Caco-2 (cell line): Measurements from ENCODE around the gene SFTA2. TPM values are rescaled to one million over a fixed set of nuclear protein-coding genes. Genes with fewer than 3 reads are reported as not detected.

Experiments used
- Bru-seq: library from RNA; stranded (reverse); fragments of 400-500 nt; gene quantifications from one replicate; lab custom pipeline; 2021; lab: Mats Ljungman, UMichigan
- BruChase-seq, 2 experiments: library from RNA; stranded (reverse); fragments of 400-500 nt; gene quantifications; one replicate each; lab custom pipeline; 2021; lab: Mats Ljungman, UMichigan
- BruUV-seq: library from RNA; stranded (reverse); fragments of 400-500 nt; replicated peaks from 2 replicates; lab custom pipeline; 2021; lab: Mats Ljungman, UMichigan
- CTCF ChIA-PET: fragments of 300-600 bp; sonication (Branson Sonifier 250); formaldehyde crosslinking; loops from one replicate; lab custom pipeline; 2022; ENCODE audit warnings: antibody characterized with exemption; lab: Charles Lee
- POLR2A ChIA-PET: fragments of 300-600 bp; sonication (Branson Sonifier 250); formaldehyde crosslinking; loops from one replicate; lab custom pipeline; 2022; ENCODE audit warnings: antibody characterized with exemption; lab: Charles Lee
- DNase-seq, 2 experiments: peaks; one replicate each; pipeline versions ENCODE4 v3.0.0 to v3.0.0-alpha.2; 2020 to 2022
- H3K27me3 ChIP-seq: replicated peaks from 2 replicates; pipeline ENCODE4 v1.6.0; 2011; ENCODE audit warnings: low read length; ENCODE audit not compliant: control insufficient read depth, insufficient read depth
- H3K36me3 ChIP-seq: 2 replicates; pipeline ENCODE4 v1.5.1; 2011; ENCODE audit warnings: low read length; ENCODE audit not compliant: control insufficient read depth, insufficient read depth
- H3K4me1 ChIP-seq: fragments of 250-450 bp; sonication (Bioruptor Pico); 2 replicates; pipeline ENCODE4 v1.5.1; 2020; ENCODE audit warnings: mild to moderate bottlenecking
- H3K4me3 ChIP-seq: 2 replicates; pipeline ENCODE4 v1.5.1; 2011; ENCODE audit warnings: low read depth, mild to moderate bottlenecking, control low read depth, low read length
- H3K9me3 ChIP-seq: fragments of 250-450 bp; sonication (Bioruptor Pico); 2 replicates; pipeline ENCODE4 v1.5.1; 2020; ENCODE audit warnings: mild to moderate bottlenecking, moderate library complexity
- H3K27ac Mint-ChIP-seq: one replicate; pipeline ENCODE4 v1.8.0; 2022; ENCODE audit warnings: mixed read lengths; ENCODE audit not compliant: unreplicated experiment
- H3K27me3 Mint-ChIP-seq: one replicate; pipeline ENCODE4 v1.8.0; 2022; ENCODE audit warnings: mixed read lengths; ENCODE audit not compliant: insufficient read depth, unreplicated experiment
- H3K36me3 Mint-ChIP-seq: one replicate; pipeline ENCODE4 v1.8.0; 2022; ENCODE audit warnings: mild to moderate bottlenecking, mixed read lengths; ENCODE audit not compliant: insufficient read depth, unreplicated experiment
- H3K4me1 Mint-ChIP-seq: one replicate; pipeline ENCODE4 v1.8.0; 2022; ENCODE audit warnings: low read depth, mixed read lengths; ENCODE audit not compliant: unreplicated experiment
- H3K4me3 Mint-ChIP-seq: one replicate; pipeline ENCODE4 v1.8.0; 2022; ENCODE audit warnings: mild to moderate bottlenecking, moderate library complexity, mixed read lengths; ENCODE audit not compliant: unreplicated experiment
- H3K9me3 Mint-ChIP-seq: one replicate; pipeline ENCODE4 v1.8.0; 2022; ENCODE audit warnings: mixed read lengths; ENCODE audit not compliant: unreplicated experiment
- intact Hi-C: fragments of 100-400 bp; cut with micrococcal nuclease; formaldehyde crosslinking; loops from one replicate; pipeline ENCODE4 v1.10.0; 2022; ENCODE audit not compliant: unreplicated experiment
- long read RNA-seq: library from polyadenylated mRNA; stranded (forward); transcript quantifications from one replicate; pipeline ENCODE4 v2.0.0, GENCODE V29; 2022
- total RNA-seq: library from RNA; stranded (reverse); gene quantifications from 2 replicates; pipeline ENCODE4 v1.2.3, GENCODE V29; 2022
- TF ChIP-seq, protein P1 (sequence below), 2 experiments: fragments of 200-600 bp in 1 of 2; IDR thresholded peaks; 1 replicate in 1 of 2; 2 replicates in 1 of 2; pipeline versions ENCODE4 v1.5.1 to v1.8.0; 2011 to 2022; ENCODE audit warnings: antibody characterized with exemption in 1 of 2, control low read depth in 1 of 2, inconsistent platforms in 1 of 2, low read depth in 1 of 2, low read length in 1 of 2, mild to moderate bottlenecking in 1 of 2, moderate library complexity in 1 of 2; ENCODE audit not compliant: insufficient read depth in 1 of 2, severe bottlenecking in 1 of 2, unreplicated experiment in 1 of 2

Gene SFTA2
- total RNA-seq (6.6 and 9.6 TPM in 2 replicates), Bru-seq, nascent RNA (percentile 21 among the genes with signal in this experiment), BruChase-seq, experiment 1, labeled RNA remaining after a 2-hour chase (not detected), BruChase-seq, experiment 2, labeled RNA remaining after a 6-hour chase (percentile 12 among the genes with signal in this experiment)
- long read RNA-seq, transcript SFTA2-201 (3 exons, 451 nt), result major isoform, 6 of 8 reads
- long read RNA-seq, partial matches to known transcripts, result 0 of 8 reads
- long read RNA-seq, other reads (novel, unspliced or antisense), result 2 of 8 reads

GRCh38 chr6:30931969-30932645, at the start of gene SFTA2:
Gene SFTA2, minus strand, starts transcription at chr6:30932170. Its CDS starts 74 bp downstream, at chr6:30932096.
- peak within 1 kb of the TSS; percentile 60 for H3K4me3 Mint-ChIP-seq
- no peaks in the 10 kb centered on the region for H3K27me3 Mint-ChIP-seq
- peak within 1 kb of the TSS; percentile 91 for H3K27ac Mint-ChIP-seq
- peak; percentile 56 to 65 for DNase-seq
- H3K4me1 Mint-ChIP-seq, result peaks cover 36% of the 10 kb centered on the region
- ChIA-PET CTCF (interaction anchor here (0.6 to 1.5 kb wide), 5 partner anchors 10 to 155 kb away, joined by 3 to 8 read pairs (median 3); partner anchors contain the start of gene VARS2), POLR2A (no interaction called here)
- peaks cover 19% of the 10 kb centered on the region for H3K9me3 Mint-ChIP-seq
- no peak within 1 kb of the TSS for H3K4me3 ChIP-seq
- intact Hi-C loops, result loop anchor here (5.0 kb wide), 1 partner anchor 110 kb away; no protein-coding TSS in a partner anchor
- peaks cover 5% of the 10 kb centered on the region; the same call in 1 of the 2 replicates for H3K9me3 ChIP-seq
- H3K36me3 ChIP-seq, result no peaks in the 10 kb centered on the region
- no peaks in the 10 kb centered on the region for H3K27me3 ChIP-seq
- H3K36me3 Mint-ChIP-seq, result no peaks in the 10 kb centered on the region
- TF ChIP-seq, protein P1, sequence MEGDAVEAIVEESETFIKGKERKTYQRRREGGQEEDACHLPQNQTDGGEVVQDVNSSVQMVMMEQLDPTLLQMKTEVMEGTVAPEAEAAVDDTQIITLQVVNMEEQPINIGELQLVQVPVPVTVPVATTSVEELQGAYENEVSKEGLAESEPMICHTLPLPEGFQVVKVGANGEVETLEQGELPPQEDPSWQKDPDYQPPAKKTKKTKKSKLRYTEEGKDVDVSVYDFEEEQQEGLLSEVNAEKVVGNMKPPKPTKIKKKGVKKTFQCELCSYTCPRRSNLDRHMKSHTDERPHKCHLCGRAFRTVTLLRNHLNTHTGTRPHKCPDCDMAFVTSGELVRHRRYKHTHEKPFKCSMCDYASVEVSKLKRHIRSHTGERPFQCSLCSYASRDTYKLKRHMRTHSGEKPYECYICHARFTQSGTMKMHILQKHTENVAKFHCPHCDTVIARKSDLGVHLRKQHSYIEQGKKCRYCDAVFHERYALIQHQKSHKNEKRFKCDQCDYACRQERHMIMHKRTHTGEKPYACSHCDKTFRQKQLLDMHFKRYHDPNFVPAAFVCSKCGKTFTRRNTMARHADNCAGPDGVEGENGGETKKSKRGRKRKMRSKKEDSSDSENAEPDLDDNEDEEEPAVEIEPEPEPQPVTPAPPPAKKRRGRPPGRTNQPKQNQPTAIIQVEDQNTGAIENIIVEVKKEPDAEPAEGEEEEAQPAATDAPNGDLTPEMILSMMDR (IDR thresholded peaks at IDR 0.05; ENCODE audit: insufficient read depth in 1 of 2, low read depth in 1 of 2, low read length in 1 of 2, severe bottlenecking in 1 of 2, unreplicated experiment in 1 of 2), result no peak
- H3K4me1 ChIP-seq, result peaks cover 21% of the 10 kb centered on the region
- BruUV-seq, result no TSS peak

- no peak overlapping the region for H3K4me3 ChIP-seq
- no peaks in the 10 kb centered on the region for H3K36me3 ChIP-seq
- intact Hi-C loops, result no loop called here
- ChIA-PET CTCF (no interaction called here), POLR2A (no interaction called here)
- no peaks in the 10 kb centered on the region for H3K27me3 ChIP-seq
- H3K4me1 ChIP-seq, result peaks cover 6% of the 10 kb centered on the region; the same call in 1 of the 2 replicates
- no TSS peak for BruUV-seq
- H3K36me3 Mint-ChIP-seq, result no peaks in the 10 kb centered on the region
- H3K27ac Mint-ChIP-seq, result no peak overlapping the region
- H3K4me3 Mint-ChIP-seq, result no peak overlapping the region
- no peaks in the 10 kb centered on the region for H3K9me3 ChIP-seq
- TF ChIP-seq, protein P1 (IDR thresholded peaks at IDR 0.05; ENCODE audit: insufficient read depth in 1 of 2, low read depth in 1 of 2, low read length in 1 of 2, severe bottlenecking in 1 of 2, unreplicated experiment in 1 of 2), result no peak
- H3K27me3 Mint-ChIP-seq, result peaks cover 4% of the 10 kb centered on the region
- peaks cover 7% of the 10 kb centered on the region for H3K4me1 Mint-ChIP-seq
- H3K9me3 Mint-ChIP-seq, result no peaks in the 10 kb centered on the region
- DNase-seq, result no peak
Measured at GRCh38 chr6:30979690-30980089, 47.7 kb upstream of the SFTA2 start.

- ChIA-PET CTCF (no interaction called here), POLR2A (no interaction called here)
- intact Hi-C loops, result no loop called here
- peaks cover 4% of the 10 kb centered on the region for H3K27me3 Mint-ChIP-seq
- H3K36me3 ChIP-seq, result no peaks in the 10 kb centered on the region
- no peaks in the 10 kb centered on the region for H3K36me3 Mint-ChIP-seq
- H3K4me1 ChIP-seq, result peaks cover 6% of the 10 kb centered on the region; the same call in 1 of the 2 replicates
- no peak overlapping the region for H3K4me3 ChIP-seq
- H3K9me3 Mint-ChIP-seq, result no peaks in the 10 kb centered on the region
- H3K27ac Mint-ChIP-seq, result no peak overlapping the region
- TF ChIP-seq, protein P1 (IDR thresholded peaks at IDR 0.05; ENCODE audit: insufficient read depth in 1 of 2, low read depth in 1 of 2, low read length in 1 of 2, severe bottlenecking in 1 of 2, unreplicated experiment in 1 of 2), result no peak
- H3K27me3 ChIP-seq, result no peaks in the 10 kb centered on the region
- no peak overlapping the region for H3K4me3 Mint-ChIP-seq
- H3K9me3 ChIP-seq, result no peaks in the 10 kb centered on the region
- H3K4me1 Mint-ChIP-seq, result peaks cover 7% of the 10 kb centered on the region
- DNase-seq, result no peak
- no TSS peak for BruUV-seq
Measured at GRCh38 chr6:30979141-30979540, 47.2 kb upstream of the SFTA2 start.
